AG20443 (cell line): ENCODE results near the gene IFI27L1.
"Not testable (repeated sequence)": the region's sequence is repeated elsewhere in the genome, so short reads cannot be mapped to it uniquely, and the experiment has no call there.

Experiments used
- DNase-seq: peaks from one replicate; pipeline ENCODE4 v3.0.0; 2012; ENCODE audit warnings: low spot score, mixed read lengths

The IFI27L1 gene

GRCh38 chr14:94048691-94049624 is 32.2 kb upstream of the IFI27L1 start:
- no peak for DNase-seq

- DNase-seq = no peak
Observed at GRCh38 chr14:94049625-94050023, 31.5 kb upstream of the IFI27L1 start.

- DNase-seq = no peak
Observed at GRCh38 chr14:94050231-94050880, 30.8 kb upstream of the IFI27L1 start.

- DNase-seq = peak; percentile 34
Observed at GRCh38 chr14:94051115-94051514, 30.0 kb upstream of the IFI27L1 start.

- DNase-seq = no peak
Observed at GRCh38 chr14:94051779-94052178, 29.3 kb upstream of the IFI27L1 start.

GRCh38 chr14:94052199-94052598 is 28.9 kb upstream of the IFI27L1 start:
- no peak for DNase-seq

GRCh38 chr14:94052662-94053061 is 28.4 kb upstream of the IFI27L1 start:
- no peak for DNase-seq

GRCh38 chr14:94054401-94054800 is 26.7 kb upstream of the IFI27L1 start:
- no peak for DNase-seq

- DNase-seq = no peak
Observed at GRCh38 chr14:94054936-94055335, 26.2 kb upstream of the IFI27L1 start.

GRCh38 chr14:94056579-94057308 is 24.4 kb upstream of the IFI27L1 start:
- no peak for DNase-seq

- no peak for DNase-seq
Observed at GRCh38 chr14:94058128-94058673, 22.9 kb upstream of the IFI27L1 start.

GRCh38 chr14:94058674-94059138 is 22.4 kb upstream of the IFI27L1 start:
- DNase-seq = no peak

GRCh38 chr14:94059998-94060397 is 21.1 kb upstream of the IFI27L1 start:
- no peak for DNase-seq

GRCh38 chr14:94062344-94062940 is 18.7 kb upstream of the IFI27L1 start:
- DNase-seq = peak; percentile 53

GRCh38 chr14:94066089-94066676 is 14.9 kb upstream of the IFI27L1 start:
- DNase-seq = no peak

- not testable (repeated sequence) for DNase-seq
Observed at GRCh38 chr14:94072076-94072475, 9.0 kb upstream of the IFI27L1 start.

- no peak for DNase-seq
Observed at GRCh38 chr14:94074534-94074933, 6.6 kb upstream of the IFI27L1 start.

GRCh38 chr14:94075008-94075407 is 6.1 kb upstream of the IFI27L1 start:
- no peak for DNase-seq

GRCh38 chr14:94077111-94077821 is 3.8 kb upstream of the IFI27L1 start:
- no peak for DNase-seq

GRCh38 chr14:94077823-94078222 is 3.3 kb upstream of the IFI27L1 start:
- no peak for DNase-seq
